ENCODE measurements around the gene DNAJC30.
"Not testable (repeated sequence)": the region's sequence is repeated elsewhere in the genome, so short reads cannot be mapped to it uniquely, and the experiment has no call there.

The DNAJC30 gene

GRCh38 chr7:73680501-73680900 lies 2.8 kb downstream of the DNAJC30 start:
- Mint-ChIP-seq H3K4me1 (ENCODE audit: low read depth) (peaks cover 20% of the 10 kb centered on the region), H3K4me3 (no peak overlapping the region), H3K36me3 (ENCODE audit: low read depth) (peaks cover 13% of the 10 kb centered on the region), H3K27me3 (ENCODE audit: low read depth) (no peaks in the 10 kb centered on the region), H3K9me3 (no peaks in the 10 kb centered on the region), H3K27ac (no peak overlapping the region)

- H3K36me3 Mint-ChIP-seq (ENCODE audit: low read depth) = peaks cover 13% of the 10 kb centered on the region
- no peaks in the 10 kb centered on the region for H3K27me3 Mint-ChIP-seq (ENCODE audit: low read depth)
- H3K27ac Mint-ChIP-seq = no peak overlapping the region
- H3K4me3 Mint-ChIP-seq = no peak overlapping the region
- H3K9me3 Mint-ChIP-seq = no peaks in the 10 kb centered on the region
- peaks cover 20% of the 10 kb centered on the region for H3K4me1 Mint-ChIP-seq (ENCODE audit: low read depth)
Observed at GRCh38 chr7:73679709-73680108, 3.5 kb downstream of the DNAJC30 start.

- Mint-ChIP-seq H3K36me3 (ENCODE audit: low read depth) (peaks cover 11% of the 10 kb centered on the region), H3K27me3 (ENCODE audit: low read depth) (no peaks in the 10 kb centered on the region), H3K9me3 (no peaks in the 10 kb centered on the region), H3K4me3 (no peak overlapping the region), H3K4me1 (ENCODE audit: low read depth) (peaks cover 18% of the 10 kb centered on the region), H3K27ac (no peak overlapping the region)
Observed at GRCh38 chr7:73678862-73679261, 4.4 kb downstream of the DNAJC30 start.

- H3K27me3 Mint-ChIP-seq (ENCODE audit: low read depth); H3K36me3 Mint-ChIP-seq (ENCODE audit: low read depth); H3K27ac Mint-ChIP-seq; H3K9me3 Mint-ChIP-seq; H3K4me1 Mint-ChIP-seq (ENCODE audit: low read depth); H3K4me3 Mint-ChIP-seq: not testable (repeated sequence)
Observed at GRCh38 chr7:73676062-73676461, 7.2 kb downstream of the DNAJC30 start.

- no peak overlapping the region for H3K27ac Mint-ChIP-seq
- H3K36me3 Mint-ChIP-seq (ENCODE audit: low read depth) = peaks cover 7% of the 10 kb centered on the region
- no peaks in the 10 kb centered on the region for H3K9me3 Mint-ChIP-seq
- peaks cover 15% of the 10 kb centered on the region for H3K27me3 Mint-ChIP-seq (ENCODE audit: low read depth)
- peaks cover 1% of the 10 kb centered on the region for H3K4me1 Mint-ChIP-seq (ENCODE audit: low read depth)
- H3K4me3 Mint-ChIP-seq = no peak overlapping the region
Observed at GRCh38 chr7:73674468-73675124, 8.7 kb downstream of the DNAJC30 start.

- H3K4me3 Mint-ChIP-seq = no peak overlapping the region
- peaks cover 25% of the 10 kb centered on the region for H3K27me3 Mint-ChIP-seq (ENCODE audit: low read depth)
- no peaks in the 10 kb centered on the region for H3K36me3 Mint-ChIP-seq (ENCODE audit: low read depth)
- H3K9me3 Mint-ChIP-seq = no peaks in the 10 kb centered on the region
- H3K4me1 Mint-ChIP-seq (ENCODE audit: low read depth) = peaks cover 5% of the 10 kb centered on the region
- no peak overlapping the region for H3K27ac Mint-ChIP-seq
Observed at GRCh38 chr7:73671857-73672445, 11.3 kb downstream of the DNAJC30 start.

- Mint-ChIP-seq H3K4me1 (ENCODE audit: low read depth) (peaks cover 5% of the 10 kb centered on the region), H3K36me3 (ENCODE audit: low read depth) (no peaks in the 10 kb centered on the region), H3K27me3 (ENCODE audit: low read depth) (peaks cover 26% of the 10 kb centered on the region), H3K27ac (no peak overlapping the region), H3K4me3 (no peak overlapping the region), H3K9me3 (no peaks in the 10 kb centered on the region)
Observed at GRCh38 chr7:73671322-73671661, 12.0 kb downstream of the DNAJC30 start.

GRCh38 chr7:73669858-73670385 lies 13.3 kb downstream of the DNAJC30 start:
- no peak overlapping the region for H3K4me3 Mint-ChIP-seq
- H3K27me3 Mint-ChIP-seq (ENCODE audit: low read depth) = peaks cover 38% of the 10 kb centered on the region

GRCh38 chr7:73669288-73669701 lies 14.0 kb downstream of the DNAJC30 start:
- Mint-ChIP-seq H3K4me1 (ENCODE audit: low read depth) (peaks cover 6% of the 10 kb centered on the region), H3K27me3 (ENCODE audit: low read depth) (peaks cover 41% of the 10 kb centered on the region), H3K9me3 (no peaks in the 10 kb centered on the region), H3K27ac (no peak overlapping the region), H3K36me3 (ENCODE audit: low read depth) (no peaks in the 10 kb centered on the region), H3K4me3 (no peak overlapping the region)

More at GRCh38 chr7:73669858-73670385, 13.3 kb downstream of the DNAJC30 start:
- Mint-ChIP-seq H3K27ac (no peak overlapping the region), H3K4me1 (ENCODE audit: low read depth) (peaks cover 6% of the 10 kb centered on the region), H3K36me3 (ENCODE audit: low read depth) (no peaks in the 10 kb centered on the region), H3K9me3 (no peaks in the 10 kb centered on the region)

GRCh38 chr7:73668886-73669230 lies 14.4 kb downstream of the DNAJC30 start:
- Mint-ChIP-seq H3K27ac (peak overlapping the region; percentile 10), H3K9me3 (no peaks in the 10 kb centered on the region), H3K27me3 (ENCODE audit: low read depth) (peaks cover 45% of the 10 kb centered on the region), H3K36me3 (ENCODE audit: low read depth) (no peaks in the 10 kb centered on the region), H3K4me3 (peak overlapping the region; percentile 65), H3K4me1 (ENCODE audit: low read depth) (peaks cover 9% of the 10 kb centered on the region)

- Mint-ChIP-seq H3K36me3 (ENCODE audit: low read depth) (no peaks in the 10 kb centered on the region), H3K27me3 (ENCODE audit: low read depth) (peaks cover 51% of the 10 kb centered on the region), H3K4me1 (ENCODE audit: low read depth) (peaks cover 9% of the 10 kb centered on the region), H3K9me3 (peaks cover 1% of the 10 kb centered on the region), H3K27ac (peak overlapping the region; percentile 10), H3K4me3 (peak overlapping the region; percentile 65)
Observed at GRCh38 chr7:73668103-73668885, 15.0 kb downstream of the DNAJC30 start.

- peak within 1 kb of the TSS; percentile 10 for H3K27ac Mint-ChIP-seq
- no peaks in the 10 kb centered on the region for H3K36me3 Mint-ChIP-seq (ENCODE audit: low read depth)
- H3K4me3 Mint-ChIP-seq = peak within 1 kb of the TSS; percentile 74
- peaks cover 53% of the 10 kb centered on the region for H3K27me3 Mint-ChIP-seq (ENCODE audit: low read depth)
- H3K9me3 Mint-ChIP-seq = peaks cover 5% of the 10 kb centered on the region
- H3K4me1 Mint-ChIP-seq (ENCODE audit: low read depth) = peaks cover 9% of the 10 kb centered on the region
Observed at GRCh38 chr7:73667344-73668102, 15.7 kb downstream of the DNAJC30 start, which contains the start of gene VPS37D. VPS37D (plus strand) TSS chr7:73667831; CDS start chr7:73667959, 128 bp downstream.

- H3K4me1 Mint-ChIP-seq (ENCODE audit: low read depth) = peaks cover 7% of the 10 kb centered on the region
- H3K9me3 Mint-ChIP-seq = peaks cover 5% of the 10 kb centered on the region
- H3K27ac Mint-ChIP-seq = no peak overlapping the region
- H3K27me3 Mint-ChIP-seq (ENCODE audit: low read depth) = peaks cover 29% of the 10 kb centered on the region
- H3K4me3 Mint-ChIP-seq = no peak overlapping the region
- H3K36me3 Mint-ChIP-seq (ENCODE audit: low read depth) = no peaks in the 10 kb centered on the region
Observed at GRCh38 chr7:73663033-73663432, 20.2 kb downstream of the DNAJC30 start.

- H3K27me3 Mint-ChIP-seq (ENCODE audit: low read depth) = peaks cover 21% of the 10 kb centered on the region
- H3K4me1 Mint-ChIP-seq (ENCODE audit: low read depth); H3K36me3 Mint-ChIP-seq (ENCODE audit: low read depth); H3K27ac Mint-ChIP-seq; H3K9me3 Mint-ChIP-seq; H3K4me3 Mint-ChIP-seq: not testable (repeated sequence)
Observed at GRCh38 chr7:73660594-73660993, 22.7 kb downstream of the DNAJC30 start.

All from T-helper 1 cell treated with Interleukin-12 subunit alpha and Interleukin-12 subunit beta and Interleukin-4 antibody, amounts not matched to agents 30 μg/mL and 1 μg/mL, for 36 hours (primary cell).